GM06990 (cell line): ENCODE results near the gene PUM2.
A peak's percentile ranks its signal among the peaks of the same experiment; 100 is the strongest.

Experiments used
- DNase-seq: peaks from one replicate; pipeline ENCODE4 v3.0.0-alpha.2; 2011; ENCODE audit not compliant: insufficient read length; ENCODE audit errors: extremely low read depth
- H3K27me3 ChIP-seq: replicated peaks from 2 replicates; pipeline ENCODE4 v1.6.0; 2011; ENCODE audit warnings: low read length; ENCODE audit not compliant: control insufficient read depth, insufficient read depth
- H3K36me3 ChIP-seq: 2 replicates; pipeline ENCODE4 v1.5.1; 2011; ENCODE audit warnings: low read length; ENCODE audit not compliant: control insufficient read depth, insufficient read depth
- H3K4me3 ChIP-seq: replicated peaks from 2 replicates; pipeline ENCODE4 v1.5.1; 2011; ENCODE audit warnings: low read depth, mild to moderate bottlenecking, control low read depth, low read length
- CTCF ChIP-seq: IDR thresholded peaks from 2 replicates; pipeline ENCODE4 v1.5.1; 2011; ENCODE audit warnings: low read length, control low read depth, mild to moderate bottlenecking, inconsistent platforms; ENCODE audit not compliant: insufficient read depth, poor library complexity, severe bottlenecking

The PUM2 gene

DNA sequence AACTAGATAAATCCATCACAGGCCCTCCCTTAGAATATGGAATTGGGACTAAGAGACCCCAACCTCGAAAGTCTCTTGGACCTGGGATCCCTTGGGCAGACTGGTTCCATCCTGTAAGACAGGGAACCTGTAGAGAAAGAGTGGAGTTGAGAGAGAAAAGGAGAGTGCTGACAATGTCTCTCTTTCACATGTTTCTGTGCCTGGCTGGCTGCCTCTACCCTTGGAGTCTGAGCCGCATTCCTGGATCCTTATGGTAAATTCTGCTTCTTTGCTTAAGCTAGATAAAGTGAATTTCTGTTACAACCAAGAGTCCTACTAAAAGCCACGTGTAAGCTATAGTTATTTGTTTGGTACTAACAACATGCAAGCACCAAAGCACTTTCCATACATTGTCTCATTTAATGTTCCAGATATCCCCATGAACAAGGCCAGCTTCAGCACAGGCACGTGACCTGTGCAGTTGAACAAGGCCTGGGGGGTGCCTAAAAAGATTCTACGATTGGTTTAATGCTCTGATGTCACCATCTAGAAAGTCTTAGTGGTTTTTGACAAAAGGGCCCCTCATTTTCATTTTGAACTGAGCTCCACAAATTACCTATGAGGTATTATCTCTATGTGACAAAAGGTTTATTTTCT is 2.1 kb upstream of the PUM2 start:
- no peaks in the 10 kb centered on the region for H3K27me3 ChIP-seq
- no peaks in the 10 kb centered on the region; the same call in 1 of the 2 replicates for H3K36me3 ChIP-seq
- no peak for TF ChIP-seq CTCF
- no peak for DNase-seq
- no peak overlapping the region for H3K4me3 ChIP-seq

GRCh38 chr2:20352230-20352578 is 1.6 kb upstream of the PUM2 start:
- Histone ChIP-seq H3K27me3 (no peaks in the 10 kb centered on the region), H3K4me3 (no peak overlapping the region), H3K36me3 (no peaks in the 10 kb centered on the region; the same call in 1 of the 2 replicates)
- no peak for DNase-seq
- TF ChIP-seq CTCF, result no peak

- Histone ChIP-seq H3K36me3 (no peaks in the 10 kb centered on the region; the same call in 1 of the 2 replicates), H3K4me3 (peak overlapping the region; percentile 73), H3K27me3 (no peaks in the 10 kb centered on the region)
- no peak for TF ChIP-seq CTCF
- no peak for DNase-seq
Observed at GRCh38 chr2:20351555-20352229, 1.0 kb upstream of the PUM2 start.

DNA sequence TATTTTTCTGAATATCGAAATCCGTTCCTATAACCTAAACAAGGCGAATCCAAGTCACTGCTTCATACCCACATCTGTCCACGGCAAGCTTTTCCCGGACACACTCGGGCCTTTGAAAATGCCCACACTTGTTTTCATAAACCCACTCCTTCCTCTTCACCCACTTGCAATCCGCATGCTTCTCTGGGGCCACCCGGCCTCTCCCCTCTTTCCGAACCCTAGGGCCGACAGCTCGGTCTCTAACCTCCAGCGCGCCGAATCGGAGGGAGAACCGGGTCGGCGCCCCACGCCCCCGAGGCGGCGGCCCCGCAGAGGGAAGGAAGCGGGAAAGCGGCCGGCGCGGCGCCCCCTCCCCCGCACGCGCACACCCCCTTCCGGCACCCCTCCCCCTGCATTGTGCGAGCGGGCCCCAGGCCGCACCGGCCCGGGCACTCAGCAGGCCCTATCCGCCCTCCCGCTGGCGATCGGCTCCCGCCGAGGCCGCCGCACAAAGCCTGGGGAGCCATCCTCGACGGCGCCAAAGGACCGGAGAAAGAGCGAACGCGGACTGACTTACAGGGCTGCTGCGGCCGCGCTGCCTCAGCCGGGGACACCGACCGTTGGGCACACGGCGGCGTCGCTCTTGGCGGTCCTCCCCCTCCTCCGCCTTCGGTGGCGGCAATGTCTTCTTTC is 467 bp downstream of the PUM2 start:
- Histone ChIP-seq H3K36me3 (peaks cover under 1% of the 10 kb centered on the region; the same call in 1 of the 2 replicates), H3K4me3 (peak overlapping the region; percentile 93), H3K27me3 (no peaks in the 10 kb centered on the region)
- DNase-seq, result peak; percentile 81
- no peak for TF ChIP-seq CTCF

- no peak for DNase-seq
- H3K4me3 ChIP-seq, result peak overlapping the region; percentile 93
- H3K36me3 ChIP-seq, result peaks cover 2% of the 10 kb centered on the region
- no peaks in the 10 kb centered on the region for H3K27me3 ChIP-seq
- TF ChIP-seq CTCF, result no peak
Observed at GRCh38 chr2:20349513-20349921, 1.1 kb downstream of the PUM2 start.
